GM20000 (cell line): ENCODE data around the gene FGB.

Experiments
- DNase-seq: peaks from one replicate; pipeline ENCODE4 v3.0.0; 2012; ENCODE audit warnings: low spot score
- CTCF ChIP-seq: IDR thresholded peaks from 2 replicates; pipeline ENCODE4 v1.5.1; 2012; ENCODE audit warnings: mild to moderate bottlenecking, control low read depth; ENCODE audit errors: extremely low read depth, missing control alignments

Gene FGB

DNA sequence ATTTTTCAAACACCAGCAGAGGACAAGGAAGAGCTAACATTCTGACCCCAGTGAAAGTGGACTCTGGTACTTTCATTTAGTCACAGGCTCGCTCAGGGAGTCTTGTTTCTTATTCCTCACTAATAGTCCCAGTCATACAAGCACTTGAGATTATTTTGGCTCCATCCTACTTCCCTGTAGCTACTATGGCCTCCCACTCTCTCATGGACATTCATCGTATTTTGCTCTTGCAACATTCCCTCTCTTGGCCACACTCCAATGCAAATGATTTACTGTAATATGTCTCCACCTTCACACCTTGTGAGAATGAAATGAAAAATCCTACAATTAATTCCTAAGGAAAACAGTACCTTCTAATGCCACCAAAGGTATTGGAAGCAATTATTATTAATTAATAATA is 33.9 kb upstream of the FGB start:
- TF ChIP-seq CTCF = no peak
- no peak for DNase-seq

GRCh38 chr4:154529728-154530519 is 32.9 kb upstream of the FGB start:
- no peak for DNase-seq
- no peak for TF ChIP-seq CTCF

DNA sequence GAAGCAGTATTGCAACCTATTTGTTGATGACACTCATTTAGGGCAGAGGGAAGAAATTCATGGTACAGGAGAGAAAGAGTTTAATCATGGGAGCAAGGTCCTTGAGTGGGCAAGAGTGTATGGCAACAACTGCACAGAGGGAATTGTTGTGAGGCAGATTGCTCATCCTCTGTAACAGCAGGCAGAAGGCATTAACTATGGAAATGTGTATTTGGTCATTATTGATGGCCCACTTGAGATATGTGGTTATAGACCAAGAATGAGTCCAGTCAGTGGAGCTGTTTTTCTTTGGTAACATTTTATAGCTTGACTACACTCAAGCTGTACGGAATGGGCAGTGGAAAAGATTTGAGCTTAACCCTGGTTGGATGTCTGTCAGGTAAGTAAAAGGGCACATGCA is 28.5 kb upstream of the FGB start:
- DNase-seq = no peak
- no peak for TF ChIP-seq CTCF

DNA sequence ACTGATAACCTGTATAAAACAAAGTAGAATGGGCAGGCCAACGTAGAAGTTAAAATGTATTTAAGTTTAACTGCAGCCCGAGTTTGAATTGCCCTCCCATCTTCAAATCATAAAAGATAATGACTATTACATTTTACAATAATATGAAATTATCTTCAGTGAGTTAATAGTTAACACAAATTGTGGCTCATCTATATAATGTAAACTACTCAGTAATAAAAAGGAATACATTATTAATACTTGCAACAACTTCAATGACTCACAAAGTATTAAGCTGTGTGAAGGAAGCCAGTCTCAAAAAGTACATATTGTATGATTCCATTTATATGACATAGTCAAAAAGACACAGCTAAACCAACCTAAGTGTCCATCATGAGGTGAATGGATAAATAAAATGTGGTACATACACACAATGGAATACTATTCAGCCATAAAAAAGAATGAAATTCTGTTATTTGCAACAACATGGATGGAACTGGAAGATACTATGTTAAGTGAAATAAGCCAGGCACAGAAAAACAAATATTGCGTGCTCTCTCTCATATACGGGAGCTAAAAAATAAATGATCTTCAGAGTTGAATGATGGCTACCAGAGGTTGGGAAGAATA is 20.4 kb upstream of the FGB start:
- no peak for TF ChIP-seq CTCF
- DNase-seq = no peak

DNA sequence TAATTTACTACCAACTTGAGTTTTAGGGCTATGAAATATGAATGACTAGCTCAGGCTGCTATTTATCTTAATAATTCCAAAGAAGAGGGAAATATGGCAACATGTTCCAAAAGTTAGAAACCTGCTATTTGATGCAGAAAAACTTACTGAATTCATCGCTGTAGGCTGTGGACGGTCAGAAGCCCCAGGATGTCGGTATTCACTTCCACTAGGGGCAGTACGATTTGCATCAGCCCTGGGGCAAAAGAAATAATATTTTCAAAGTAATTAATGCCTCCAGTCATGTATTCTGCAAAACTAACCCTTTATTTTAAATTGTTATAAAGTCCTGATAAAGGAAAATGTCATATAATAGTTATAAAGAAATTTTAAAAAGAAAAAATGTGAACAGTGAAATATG is 17.1 kb upstream of the FGB start:
- no peak for DNase-seq
- no peak for TF ChIP-seq CTCF

- TF ChIP-seq CTCF = no peak
- peak; percentile 90 for DNase-seq
Observed at GRCh38 chr4:154549894-154550790, 12.7 kb upstream of the FGB start, which contains the start of gene PLRG1. Gene PLRG1, minus strand, starts transcription at chr4:154550400. Its CDS starts 92 bp downstream, at chr4:154550308.
